Stimulated activated naive CD8-positive, alpha-beta T cell treated with anti-CD3 and anti-CD28 coated beads, Interleukin-15, Interleukin-2, amounts not matched to agents 100 ng/mL and 50 ng/mL, for 24 hours (primary cell): Measurements from ENCODE around the gene ABO.
"Not testable (repeated sequence)": the region's sequence is repeated elsewhere in the genome, so short reads cannot be mapped to it uniquely, and the experiment has no call there.

ENCODE experiments used
- H3K27ac Mint-ChIP-seq: one replicate; pipeline ENCODE4 v1.8.0; 2021; ENCODE audit warnings: mild to moderate bottlenecking, mixed read lengths
- H3K27me3 Mint-ChIP-seq: one replicate; pipeline ENCODE4 v1.8.0; 2021; ENCODE audit warnings: mixed read lengths
- H3K36me3 Mint-ChIP-seq: one replicate; pipeline ENCODE4 v1.8.0; 2021; ENCODE audit warnings: low read depth, mixed read lengths
- H3K4me1 Mint-ChIP-seq: one replicate; pipeline ENCODE4 v1.8.0; 2021; ENCODE audit warnings: low read depth, mixed read lengths
- H3K4me3 Mint-ChIP-seq: one replicate; pipeline ENCODE4 v1.8.0; 2021; ENCODE audit warnings: mild to moderate bottlenecking, mixed read lengths
- H3K9me3 Mint-ChIP-seq: one replicate; pipeline ENCODE4 v1.8.0; 2021; ENCODE audit warnings: mixed read lengths

The ABO gene

DNA sequence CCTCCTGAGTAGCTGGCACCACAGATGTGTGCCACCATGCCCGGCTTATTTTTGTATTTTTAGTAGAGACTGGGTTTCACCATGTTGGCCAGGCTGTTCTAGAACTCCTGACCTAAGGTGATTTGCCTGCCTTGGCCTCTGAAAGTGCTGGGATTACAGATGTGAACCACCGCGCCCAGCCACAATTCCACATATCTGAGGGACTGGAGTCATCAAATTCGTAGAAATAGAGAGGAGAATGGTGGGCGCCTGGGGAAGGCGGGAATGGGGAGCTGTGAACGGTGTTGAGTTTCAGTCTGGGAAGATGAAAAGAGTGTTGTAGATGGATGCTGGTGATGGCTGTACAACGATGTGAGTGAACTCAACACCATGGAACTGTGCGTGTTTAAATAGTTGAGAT lies 1.9 kb upstream of the ABO start:
- Mint-ChIP-seq H3K9me3 (no peaks in the 10 kb centered on the region), H3K27me3 (peaks cover 48% of the 10 kb centered on the region), H3K4me3 (no peak overlapping the region), H3K4me1 (peaks cover 3% of the 10 kb centered on the region), H3K36me3 (no peaks in the 10 kb centered on the region), H3K27ac (no peak overlapping the region)

DNA sequence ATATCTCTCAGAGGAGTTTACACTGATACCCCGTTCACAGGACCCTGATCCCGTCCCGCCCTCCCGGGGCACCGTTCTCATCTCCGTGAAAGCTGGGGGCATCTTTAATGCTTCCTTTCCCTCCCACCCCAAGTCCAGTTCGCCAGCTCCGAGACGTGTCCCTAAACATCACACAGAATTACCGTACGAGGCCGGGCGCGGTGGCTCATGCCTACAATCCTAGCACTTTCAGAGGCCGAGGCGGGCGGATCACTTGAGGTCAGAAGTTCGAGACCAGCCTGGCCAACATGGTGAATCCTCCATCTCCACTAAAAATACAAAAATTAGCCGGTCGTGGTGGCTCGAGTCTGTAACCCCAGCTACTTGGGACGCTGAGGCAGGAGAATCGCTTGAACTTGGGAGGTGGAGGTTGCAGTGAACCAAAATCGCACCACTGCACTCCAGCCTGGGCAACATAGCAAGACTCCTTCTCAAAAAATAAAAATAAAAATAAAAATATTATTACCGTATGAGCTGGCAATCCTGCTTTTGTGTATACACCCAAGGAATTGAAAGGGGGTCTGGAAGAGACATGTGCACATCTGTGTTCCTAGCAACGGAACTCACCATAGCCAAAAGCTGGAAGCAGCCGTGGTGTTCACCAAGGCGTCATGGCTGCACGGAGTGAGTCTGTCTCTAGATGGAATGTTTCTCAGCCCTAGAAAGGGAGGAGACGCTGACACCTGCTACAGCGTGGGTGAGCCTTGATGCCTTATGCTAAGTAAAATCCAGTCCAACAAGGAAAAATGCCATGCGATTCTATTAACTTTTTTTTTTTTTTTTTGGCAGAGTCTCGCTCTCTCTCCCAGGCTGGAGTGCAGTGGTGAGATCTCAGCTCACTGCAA lies 1.2 kb upstream of the ABO start:
- Mint-ChIP-seq H3K4me3 (no peak overlapping the region), H3K27me3 (peaks cover 54% of the 10 kb centered on the region), H3K9me3 (no peaks in the 10 kb centered on the region), H3K36me3 (no peaks in the 10 kb centered on the region), H3K27ac (no peak overlapping the region), H3K4me1 (peaks cover 3% of the 10 kb centered on the region)

DNA sequence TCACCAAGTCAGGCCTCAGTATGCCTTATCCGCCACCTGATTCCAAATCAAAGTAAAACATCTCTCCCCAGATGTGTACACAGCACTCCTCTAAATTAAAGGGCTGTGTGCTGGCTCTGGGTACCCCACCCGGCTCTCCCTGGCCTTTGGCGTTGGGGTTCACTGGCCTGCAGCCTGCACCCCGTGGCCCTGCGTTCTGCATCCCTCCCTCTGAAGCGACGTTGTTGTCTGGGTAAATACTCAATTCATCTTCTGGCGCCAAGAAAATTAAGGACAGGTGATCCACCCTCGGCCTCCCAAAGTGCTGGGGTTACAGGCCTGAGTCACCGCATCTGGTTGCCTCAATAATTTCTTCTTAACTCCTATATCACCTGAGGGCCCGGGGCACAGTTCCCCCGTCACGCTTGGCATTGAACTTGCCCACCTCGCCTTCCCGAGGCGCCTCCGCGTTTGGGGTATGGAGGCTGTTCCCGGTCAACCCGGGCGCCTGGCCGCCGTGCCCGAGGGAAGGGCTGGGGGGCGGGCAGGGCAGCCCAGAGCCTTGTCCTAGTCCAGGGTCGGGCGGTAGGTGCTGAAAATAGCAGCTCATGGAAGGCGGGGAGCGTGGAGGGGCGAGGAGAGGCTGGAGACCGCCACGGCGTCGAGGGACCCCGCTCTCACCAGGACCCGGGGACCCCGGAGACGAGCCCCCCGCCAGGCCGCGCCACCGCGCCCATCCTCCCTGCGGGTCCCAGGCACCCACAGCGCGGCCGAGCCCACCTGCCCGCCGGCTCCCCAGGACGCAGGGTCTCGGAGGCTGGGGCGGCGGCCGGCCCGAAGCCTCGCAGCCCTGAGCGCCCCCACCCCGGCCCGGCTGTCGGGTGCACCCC lies 531 bp downstream of the ABO start:
- Mint-ChIP-seq H3K4me1 (peaks cover 3% of the 10 kb centered on the region), H3K9me3 (no peaks in the 10 kb centered on the region), H3K27ac (no peak overlapping the region), H3K36me3 (no peaks in the 10 kb centered on the region), H3K27me3 (peaks cover 57% of the 10 kb centered on the region), H3K4me3 (no peak overlapping the region)

DNA sequence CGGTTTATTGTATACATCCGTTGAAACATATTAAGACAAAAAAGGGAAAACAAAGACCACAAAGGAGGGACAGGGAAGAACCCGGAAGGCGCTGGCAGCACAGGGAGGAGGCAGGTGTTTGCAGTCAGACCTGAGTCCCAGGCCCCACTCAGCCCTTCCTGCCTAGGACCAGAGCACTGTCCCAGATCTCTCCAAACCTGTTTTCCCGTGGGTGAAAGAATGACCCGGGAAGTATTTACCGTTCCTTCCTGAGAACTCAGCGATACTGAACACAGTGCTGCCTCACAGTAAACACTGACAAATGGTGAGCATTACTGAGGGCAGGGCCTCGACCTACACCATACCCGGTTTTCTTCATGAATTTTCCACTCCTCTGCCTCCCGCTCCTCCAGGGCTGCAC lies 1.2 kb downstream of the ABO start:
- no peak overlapping the region for H3K27ac Mint-ChIP-seq
- H3K4me1 Mint-ChIP-seq = peaks cover 3% of the 10 kb centered on the region
- H3K9me3 Mint-ChIP-seq = no peaks in the 10 kb centered on the region
- no peak overlapping the region for H3K4me3 Mint-ChIP-seq
- H3K36me3 Mint-ChIP-seq = no peaks in the 10 kb centered on the region
- peaks cover 60% of the 10 kb centered on the region for H3K27me3 Mint-ChIP-seq

DNA sequence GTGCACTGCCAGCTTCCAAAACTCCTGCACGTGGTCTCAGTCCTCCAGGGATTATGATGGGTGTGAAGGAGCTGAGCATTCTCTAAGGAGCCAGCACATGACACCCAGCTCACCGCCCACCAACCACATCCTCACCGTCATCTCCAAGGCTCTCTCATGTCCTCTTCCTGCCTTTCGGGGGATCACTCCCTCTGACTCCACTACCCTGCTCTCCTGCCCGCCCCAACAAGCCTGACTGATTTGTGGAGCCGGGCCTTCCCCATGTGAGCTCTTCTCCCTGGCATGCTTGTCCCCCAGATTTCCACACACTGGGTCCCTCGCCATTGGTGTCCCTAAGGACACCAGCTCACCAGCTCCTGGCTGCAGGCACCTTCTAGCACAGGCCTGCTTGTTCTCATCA lies 1.9 kb downstream of the ABO start:
- H3K27me3 Mint-ChIP-seq = peaks cover 61% of the 10 kb centered on the region
- no peaks in the 10 kb centered on the region for H3K9me3 Mint-ChIP-seq
- no peak overlapping the region for H3K4me3 Mint-ChIP-seq
- no peak overlapping the region for H3K27ac Mint-ChIP-seq
- H3K4me1 Mint-ChIP-seq = peaks cover 3% of the 10 kb centered on the region
- no peaks in the 10 kb centered on the region for H3K36me3 Mint-ChIP-seq

DNA sequence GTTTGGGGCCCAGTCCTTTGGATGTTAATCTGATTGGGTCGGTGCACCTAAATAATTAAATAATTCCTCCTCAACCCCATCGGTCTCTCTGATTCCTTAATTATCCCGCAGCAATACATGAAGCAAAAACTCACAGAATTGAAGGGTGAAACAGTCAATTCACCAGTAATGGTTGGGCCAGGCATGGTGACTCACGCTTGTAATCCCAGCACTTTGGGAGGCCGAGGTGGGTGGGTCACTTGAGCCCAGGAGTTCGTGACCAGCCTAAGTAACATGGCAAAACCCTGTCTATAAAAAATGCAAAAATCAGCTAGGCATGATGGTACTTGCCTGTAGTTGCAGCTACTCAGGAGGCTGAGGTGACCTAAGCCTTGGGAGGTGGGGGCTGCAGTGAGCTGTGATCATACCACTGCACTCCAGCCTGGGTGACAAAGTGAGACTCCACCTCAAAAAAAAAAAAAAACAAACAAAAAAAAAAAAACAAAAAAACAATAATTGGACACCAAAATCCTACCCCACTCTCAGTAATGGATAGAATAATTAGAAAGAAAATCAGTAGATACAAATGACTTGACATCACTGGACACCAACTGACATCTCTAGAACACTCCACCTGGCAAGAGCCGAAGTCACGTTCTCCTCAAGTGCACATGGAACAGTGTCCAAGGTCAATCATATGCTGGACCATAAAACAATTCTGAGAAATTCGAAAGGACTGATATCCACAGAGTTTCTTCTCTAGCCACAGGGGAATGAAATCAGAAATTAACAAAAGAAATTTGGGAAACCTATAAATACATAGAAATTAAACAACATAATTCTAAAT lies 5.3 kb downstream of the ABO start:
- Mint-ChIP-seq H3K27ac (no peak overlapping the region), H3K4me3 (no peak overlapping the region), H3K9me3 (no peaks in the 10 kb centered on the region), H3K27me3 (peaks cover 53% of the 10 kb centered on the region), H3K36me3 (no peaks in the 10 kb centered on the region), H3K4me1 (no peaks in the 10 kb centered on the region)

DNA sequence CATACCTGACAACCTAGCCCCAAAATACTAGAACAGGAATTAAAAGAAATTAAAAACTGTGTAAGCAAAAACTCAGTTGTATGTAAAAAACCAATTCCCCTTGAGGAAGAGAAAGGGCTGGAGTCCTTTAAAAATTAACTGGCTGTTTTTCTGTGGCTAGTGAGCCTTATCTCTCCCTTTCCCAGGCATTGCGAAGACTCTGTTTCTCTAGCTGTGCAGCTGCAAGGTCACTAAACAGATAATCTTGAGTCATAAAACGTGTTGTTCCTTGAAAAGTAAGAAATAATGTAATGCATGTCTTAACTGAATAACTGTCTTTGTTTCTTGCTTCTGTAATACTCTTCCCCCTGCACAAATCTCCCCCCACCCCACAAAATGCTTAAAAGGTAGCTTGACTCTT lies 5.9 kb downstream of the ABO start:
- not testable (repeated sequence) for H3K36me3 Mint-ChIP-seq, H3K27ac Mint-ChIP-seq, H3K4me3 Mint-ChIP-seq, H3K4me1 Mint-ChIP-seq, H3K9me3 Mint-ChIP-seq
- H3K27me3 Mint-ChIP-seq = peaks cover 49% of the 10 kb centered on the region

DNA sequence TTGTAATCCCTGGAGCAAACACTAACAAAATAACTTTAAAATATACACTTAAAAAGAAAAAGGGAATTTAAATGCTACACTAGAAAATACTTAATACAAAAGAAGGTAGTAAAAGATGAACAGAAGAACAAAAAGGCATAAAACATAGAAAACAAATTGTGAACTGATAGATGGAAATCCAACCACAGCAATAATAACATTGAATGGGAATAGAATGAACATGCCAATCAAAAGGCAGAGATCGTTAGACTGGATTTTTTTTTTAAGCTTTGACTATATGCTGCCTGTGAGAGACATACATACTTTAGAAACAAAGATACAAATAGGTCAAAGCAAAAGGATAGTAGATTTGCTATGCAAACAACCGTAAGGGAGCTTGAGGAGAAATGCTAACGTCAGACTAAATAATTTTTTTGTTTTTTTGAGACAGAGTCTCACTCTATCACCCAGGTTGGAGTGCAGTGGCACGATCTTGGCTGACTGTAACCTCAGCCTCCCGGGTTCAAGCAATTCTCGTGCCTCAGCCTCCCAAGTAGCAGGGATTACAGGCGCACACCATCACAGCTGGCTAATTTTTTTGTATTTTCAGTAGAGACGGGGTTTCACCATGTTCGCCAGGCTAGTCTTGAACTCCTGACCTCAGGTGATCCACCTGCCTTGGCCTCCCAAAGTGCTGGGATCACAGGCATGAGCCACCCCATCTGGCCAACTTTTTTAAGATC lies 6.5 kb downstream of the ABO start:
- H3K4me3 Mint-ChIP-seq = no peak overlapping the region
- no peaks in the 10 kb centered on the region for H3K9me3 Mint-ChIP-seq
- no peak overlapping the region for H3K27ac Mint-ChIP-seq
- no peaks in the 10 kb centered on the region for H3K4me1 Mint-ChIP-seq
- peaks cover 43% of the 10 kb centered on the region for H3K27me3 Mint-ChIP-seq
- no peaks in the 10 kb centered on the region for H3K36me3 Mint-ChIP-seq

DNA sequence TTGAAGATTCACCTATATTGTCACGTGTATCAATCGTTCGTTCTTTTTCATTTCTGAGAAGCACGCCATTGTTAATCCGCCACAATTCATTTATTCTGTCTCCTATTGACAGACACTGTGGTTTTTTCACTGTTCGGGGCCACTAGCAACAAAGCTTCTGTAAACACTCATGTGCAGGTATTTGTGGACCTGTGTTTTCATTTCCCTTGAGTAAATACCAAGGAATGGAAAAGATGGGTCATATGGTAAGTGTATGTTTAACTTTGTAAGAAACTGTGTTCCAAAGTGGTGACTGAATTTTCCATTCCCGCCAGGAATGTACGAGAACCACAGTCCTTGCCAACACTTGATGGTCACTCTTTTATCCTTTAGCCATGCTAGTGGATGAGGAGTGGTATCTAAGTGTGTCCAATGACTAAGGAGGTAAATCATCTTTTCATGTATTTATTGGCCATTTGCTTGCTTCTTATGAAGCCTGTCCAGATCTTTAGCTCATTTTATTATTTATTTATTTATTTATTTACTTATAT lies 10.7 kb downstream of the ABO start:
- H3K27ac Mint-ChIP-seq = no peak overlapping the region
- peaks cover 18% of the 10 kb centered on the region for H3K27me3 Mint-ChIP-seq
- H3K4me1 Mint-ChIP-seq = no peaks in the 10 kb centered on the region
- no peaks in the 10 kb centered on the region for H3K36me3 Mint-ChIP-seq
- no peak overlapping the region for H3K4me3 Mint-ChIP-seq
- no peaks in the 10 kb centered on the region for H3K9me3 Mint-ChIP-seq

DNA sequence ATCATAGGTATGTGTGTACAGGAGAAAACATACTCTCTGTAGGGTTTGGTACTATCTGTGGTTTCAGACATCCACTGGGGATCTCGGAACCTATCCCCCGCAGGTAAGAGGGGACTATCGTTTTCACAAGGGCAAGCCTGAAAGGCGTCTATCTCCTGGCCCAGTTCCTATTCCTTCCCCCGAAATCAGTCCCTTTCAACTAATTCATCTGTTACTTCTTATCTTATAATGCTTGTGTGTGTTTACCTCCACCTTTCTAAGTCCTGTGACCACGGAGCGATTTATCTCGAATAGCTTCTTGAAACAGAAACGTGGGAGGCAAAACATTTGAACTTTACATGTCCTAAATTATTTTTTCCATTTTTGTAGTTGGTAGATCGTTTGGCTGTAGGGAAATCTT lies 11.4 kb downstream of the ABO start:
- Mint-ChIP-seq H3K36me3 (no peaks in the 10 kb centered on the region), H3K27me3 (peaks cover 13% of the 10 kb centered on the region), H3K4me3 (no peak overlapping the region), H3K9me3 (no peaks in the 10 kb centered on the region), H3K27ac (no peak overlapping the region), H3K4me1 (no peaks in the 10 kb centered on the region)

DNA sequence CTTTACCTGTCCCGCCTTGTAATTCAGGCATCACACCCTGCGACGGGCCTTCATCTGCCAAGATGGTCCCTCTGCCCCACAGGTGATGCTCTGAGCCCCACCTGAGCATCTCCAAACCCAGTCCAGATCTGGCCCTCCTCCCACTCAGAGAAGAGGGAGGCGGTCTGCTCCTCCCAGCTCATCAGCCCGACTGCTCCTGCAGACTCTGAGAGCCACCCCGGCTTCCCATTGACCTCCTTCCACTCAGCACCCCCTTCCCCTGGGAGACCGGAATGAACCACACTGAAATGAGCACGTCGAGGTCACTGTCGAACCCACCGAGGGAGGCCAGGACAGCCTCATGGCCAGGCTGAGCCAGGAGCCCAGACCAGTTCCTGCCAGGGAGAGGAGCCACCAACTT lies 12.8 kb downstream of the ABO start:
- no peaks in the 10 kb centered on the region for H3K36me3 Mint-ChIP-seq
- peaks cover 8% of the 10 kb centered on the region for H3K27me3 Mint-ChIP-seq
- no peak overlapping the region for H3K4me3 Mint-ChIP-seq
- no peak overlapping the region for H3K27ac Mint-ChIP-seq
- H3K9me3 Mint-ChIP-seq = no peaks in the 10 kb centered on the region
- no peaks in the 10 kb centered on the region for H3K4me1 Mint-ChIP-seq

DNA sequence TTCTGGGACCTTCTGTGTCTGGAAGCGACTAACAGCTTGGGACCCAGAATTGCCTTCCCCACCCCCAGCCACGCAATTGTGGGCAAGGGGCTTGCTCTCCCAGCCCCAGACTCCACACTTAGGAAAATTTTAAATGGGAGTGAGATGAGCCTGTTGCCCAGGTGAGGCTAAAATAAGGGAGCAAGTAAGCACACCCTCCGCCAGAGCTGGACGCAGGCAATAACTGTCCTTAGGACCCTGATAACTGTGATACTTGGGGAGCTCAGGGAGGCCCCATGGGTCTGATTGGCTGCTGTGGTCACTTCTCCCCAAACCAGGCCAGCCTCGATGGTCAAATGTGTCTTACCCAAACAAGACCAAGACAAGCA lies 13.3 kb downstream of the ABO start:
- H3K27me3 Mint-ChIP-seq = peaks cover 8% of the 10 kb centered on the region
- no peak overlapping the region for H3K4me3 Mint-ChIP-seq
- H3K4me1 Mint-ChIP-seq = no peaks in the 10 kb centered on the region
- H3K9me3 Mint-ChIP-seq = no peaks in the 10 kb centered on the region
- no peaks in the 10 kb centered on the region for H3K36me3 Mint-ChIP-seq
- no peak overlapping the region for H3K27ac Mint-ChIP-seq

DNA sequence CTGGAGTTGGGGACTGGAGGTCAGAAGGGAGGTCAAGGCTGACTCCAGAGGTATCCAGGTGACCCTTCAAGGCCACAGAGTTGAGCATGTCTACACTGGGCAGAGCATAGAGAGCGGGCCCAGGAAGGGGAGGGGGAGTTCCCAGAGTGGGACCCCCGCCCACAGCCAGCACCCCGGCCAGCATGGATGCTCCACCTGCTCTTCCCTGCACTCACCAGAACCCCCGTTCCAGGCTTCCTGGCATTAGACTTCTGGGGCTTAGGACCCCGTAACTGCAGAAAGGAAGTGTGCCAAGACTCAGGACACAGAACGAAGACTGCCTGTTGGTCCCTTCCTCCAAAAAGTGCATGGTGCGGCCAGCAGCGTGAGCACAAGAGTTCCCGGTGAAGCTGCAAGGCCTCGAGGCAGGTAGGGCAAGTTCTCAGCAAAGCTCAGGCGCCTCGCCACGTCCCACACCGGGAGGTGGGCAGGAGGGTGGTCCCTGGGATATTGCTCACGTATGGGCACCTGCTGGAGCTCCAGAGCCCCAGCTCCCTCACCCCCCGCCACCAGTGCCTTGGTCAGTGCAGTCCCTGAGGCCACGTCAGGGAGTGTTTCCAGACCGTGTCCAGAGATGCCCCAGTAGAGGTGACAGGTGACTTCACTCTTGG lies 13.8 kb downstream of the ABO start:
- peaks cover 4% of the 10 kb centered on the region for H3K27me3 Mint-ChIP-seq
- no peaks in the 10 kb centered on the region for H3K9me3 Mint-ChIP-seq
- no peak overlapping the region for H3K27ac Mint-ChIP-seq
- no peaks in the 10 kb centered on the region for H3K36me3 Mint-ChIP-seq
- no peaks in the 10 kb centered on the region for H3K4me1 Mint-ChIP-seq
- H3K4me3 Mint-ChIP-seq = no peak overlapping the region
